ENCODE data around the gene CAV1.

CAV1 gene

DNA sequence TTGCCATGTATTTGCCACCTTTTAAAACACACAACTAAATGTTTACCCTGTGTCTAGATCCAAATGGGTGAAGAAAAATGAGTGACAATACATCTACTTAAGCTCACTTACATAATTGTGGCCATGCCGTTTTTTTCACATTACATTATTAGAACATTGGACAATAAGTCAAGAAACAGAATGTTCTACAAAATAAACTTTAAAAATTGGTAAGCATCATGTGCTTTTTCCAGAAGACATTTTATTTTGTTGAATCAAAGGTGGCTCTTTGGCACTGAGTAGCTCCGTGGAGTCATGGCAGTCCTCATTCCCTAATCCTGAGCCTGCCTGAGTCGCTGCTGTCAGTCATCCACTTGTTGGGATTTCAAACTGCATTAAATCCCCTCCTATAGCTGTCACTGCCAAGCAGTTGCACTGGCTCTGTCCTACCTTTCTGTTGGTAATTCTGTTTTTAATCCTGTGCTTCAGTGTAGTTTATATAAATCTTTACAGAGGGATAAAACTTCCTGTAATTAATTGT is 32.3 kb downstream of the CAV1 start:
- no peak for DNase-seq (ENCODE audit: low read depth in 2 of 2)

DNA sequence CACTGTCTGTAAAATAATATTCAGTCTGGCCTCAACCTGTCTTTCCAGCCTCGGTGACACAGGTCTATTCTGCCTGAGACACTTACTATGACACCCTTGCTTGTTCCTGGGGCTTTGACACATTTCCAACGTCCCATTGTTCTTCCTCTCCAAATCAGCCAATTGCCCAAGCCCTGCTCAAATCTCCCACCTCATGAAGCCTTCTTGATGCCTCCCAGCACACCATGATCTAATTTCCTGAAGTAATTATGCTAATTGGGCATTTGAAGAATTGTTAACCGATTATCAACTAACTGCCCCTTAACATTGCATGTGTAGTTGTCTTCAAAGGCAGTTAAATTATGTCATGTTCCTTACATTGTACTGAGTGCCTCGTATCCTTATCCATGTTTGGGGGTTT is 33.1 kb downstream of the CAV1 start:
- no peak for DNase-seq (ENCODE audit: low read depth in 2 of 2)

DNA sequence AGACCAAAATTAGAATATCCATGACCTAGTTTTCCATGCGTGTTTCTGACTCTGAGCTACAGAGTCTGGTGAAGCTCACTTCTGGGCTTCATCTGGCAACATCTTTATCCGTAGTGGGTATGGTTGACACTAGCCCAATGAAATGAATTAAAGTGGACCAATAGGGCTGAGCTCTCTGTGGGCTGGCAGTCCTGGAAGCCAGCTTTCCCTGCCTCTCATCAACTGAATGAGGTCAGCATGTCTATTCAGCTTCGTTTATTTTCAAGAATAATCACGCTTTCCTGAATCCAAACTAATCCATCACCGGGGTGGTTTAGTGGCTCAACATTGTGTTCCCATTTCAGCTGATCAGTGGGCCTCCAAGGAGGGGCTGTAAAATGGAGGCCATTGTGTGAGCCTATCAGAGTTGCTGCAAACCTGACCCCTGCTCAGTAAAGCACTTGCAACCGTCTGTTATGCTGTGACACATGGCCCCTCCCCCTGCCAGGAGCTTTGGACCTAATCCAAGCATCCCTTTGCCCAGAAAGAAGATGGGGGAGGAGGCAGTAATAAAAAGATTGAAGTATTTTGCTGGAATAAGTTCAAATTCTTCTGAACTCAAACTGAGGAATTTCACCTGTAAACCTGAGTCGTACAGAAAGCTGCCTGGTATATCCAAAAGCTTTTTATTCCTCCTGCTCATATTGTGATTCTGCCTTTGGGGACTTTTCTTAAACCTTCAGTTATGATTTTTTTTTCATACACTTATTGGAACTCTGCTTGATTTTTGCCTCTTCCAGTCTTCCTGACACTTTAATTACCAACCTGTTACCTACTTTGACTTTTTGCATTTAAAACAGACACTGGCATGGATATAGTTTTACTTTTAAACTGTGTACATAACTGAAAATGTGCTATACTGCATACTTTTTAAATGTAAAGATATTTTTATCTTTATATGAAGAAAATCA is 35.5 kb downstream of the CAV1 start:
- no peak for DNase-seq (ENCODE audit: low read depth in 2 of 2)

DNA sequence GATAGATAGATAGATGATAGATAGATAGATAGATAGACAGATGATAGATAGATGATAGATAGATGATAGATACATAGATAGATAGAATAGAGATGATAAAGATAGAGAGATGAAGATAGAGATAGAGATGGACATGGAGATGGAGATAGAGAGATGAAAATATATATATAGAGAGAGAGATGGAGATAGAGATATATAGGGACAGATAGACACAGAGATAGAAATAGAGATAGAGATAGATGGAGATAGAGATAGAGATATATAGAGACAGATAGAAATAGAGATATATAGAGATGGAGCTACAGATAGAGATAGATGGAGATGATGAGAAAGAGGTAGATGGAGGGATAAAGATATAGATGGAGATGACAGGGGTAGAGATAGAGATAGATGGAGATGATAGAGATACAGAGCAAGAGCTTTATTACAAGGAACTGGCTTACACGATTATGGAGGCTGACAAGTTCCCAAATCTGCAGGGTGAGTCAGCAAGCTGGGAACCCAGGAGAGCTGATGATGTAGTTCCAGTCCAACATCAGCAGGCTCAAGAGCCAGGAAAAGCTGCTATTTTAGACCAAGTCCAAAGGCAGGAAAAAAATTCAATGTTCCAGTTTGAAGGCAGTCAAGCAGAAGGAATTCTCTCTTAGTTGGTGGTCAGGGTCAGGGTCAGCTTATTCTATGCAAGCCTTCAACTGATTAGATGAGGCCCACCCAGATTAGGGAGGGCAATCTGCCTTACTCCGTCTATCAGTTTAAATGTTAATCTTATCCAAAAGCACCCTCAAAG is 37.1 kb downstream of the CAV1 start:
- DNase-seq (ENCODE audit: low read depth in 2 of 2) = no peak

DNA sequence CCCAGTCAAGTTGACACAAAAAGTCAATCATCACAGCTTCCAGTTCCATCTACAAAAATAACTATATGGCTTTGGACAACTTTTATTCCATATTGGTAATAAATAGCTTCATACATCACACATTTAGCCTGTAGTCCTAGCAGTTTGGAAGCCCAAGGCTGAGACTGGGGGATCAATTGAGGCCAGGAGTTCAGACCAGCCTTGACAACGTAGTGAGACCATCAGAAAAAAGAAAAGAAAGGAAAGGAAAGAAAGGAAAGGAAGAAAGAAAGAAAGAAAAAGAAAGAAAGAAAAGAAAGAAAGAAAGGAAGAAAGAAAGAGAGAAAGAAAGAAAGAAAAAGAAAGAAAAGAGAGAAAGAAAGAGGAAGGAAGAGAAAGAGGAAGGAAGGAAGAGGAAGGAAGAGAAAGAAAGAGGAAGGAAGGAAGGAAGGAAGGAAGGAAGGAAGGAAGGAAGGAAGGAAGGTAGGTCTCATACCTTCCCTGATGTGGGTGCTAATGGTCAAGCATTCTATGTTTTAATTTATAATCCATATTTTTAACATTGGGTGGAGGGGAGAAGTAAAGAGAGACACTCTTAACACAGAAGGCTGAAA is 37.8 kb downstream of the CAV1 start:
- no peak for DNase-seq (ENCODE audit: low read depth in 2 of 2)

DNA sequence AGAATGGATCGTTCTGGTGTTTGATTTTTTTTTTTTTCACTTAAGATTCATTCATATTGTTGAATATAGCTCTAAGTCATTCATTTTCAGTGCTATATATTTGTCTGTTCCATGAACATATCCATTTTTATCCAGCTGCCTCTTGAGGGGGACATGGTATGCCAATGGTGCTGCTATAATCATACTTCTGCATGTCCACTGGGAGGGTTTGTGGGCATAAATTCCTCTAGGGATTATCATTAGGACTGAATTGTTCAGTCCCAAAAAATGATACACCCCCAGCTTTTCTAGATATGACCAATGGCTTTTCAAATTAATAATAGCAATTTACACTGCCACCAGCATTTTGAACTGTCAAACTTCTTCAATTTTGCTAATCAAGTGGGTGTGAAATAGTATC is 41.1 kb downstream of the CAV1 start:
- DNase-seq (ENCODE audit: low read depth in 2 of 2) = no peak

DNA sequence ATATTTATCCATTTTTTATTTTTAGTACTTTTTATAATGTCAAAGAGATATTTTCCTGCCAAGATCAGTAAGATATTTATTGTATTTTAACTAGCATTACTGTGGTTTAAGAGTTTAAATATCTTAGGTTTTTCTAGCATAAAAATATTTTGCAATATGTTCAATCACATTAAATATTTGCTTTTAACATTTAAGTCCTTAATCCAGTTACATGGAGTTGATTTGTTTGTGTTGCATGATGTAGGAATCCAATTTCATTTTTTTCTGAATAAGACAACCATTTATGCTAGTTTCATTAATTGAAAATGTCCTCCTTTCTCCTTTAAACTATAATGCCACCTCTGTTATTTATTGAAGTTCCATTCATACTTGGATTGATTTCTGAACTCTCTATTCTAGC is 41.8 kb downstream of the CAV1 start:
- no peak for DNase-seq (ENCODE audit: low read depth in 2 of 2)

DNA sequence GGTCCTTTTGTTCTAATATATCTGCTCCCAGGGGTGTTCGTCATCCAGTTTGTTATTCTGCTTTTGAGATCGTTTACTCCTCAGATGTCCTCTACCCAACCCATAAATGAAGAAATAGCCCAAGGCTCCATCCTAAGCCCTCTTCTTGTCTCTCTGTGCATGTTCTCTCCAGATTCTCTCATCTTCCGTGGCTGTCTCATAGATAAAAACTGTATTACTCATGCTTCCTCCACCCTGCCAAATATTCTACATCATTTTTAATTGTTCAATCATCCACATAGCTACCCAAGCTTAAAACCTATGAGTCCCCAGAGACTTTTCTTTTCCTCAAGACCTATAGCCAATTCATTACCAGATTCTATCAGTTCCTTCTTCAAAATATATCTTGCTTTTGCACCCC is 44.9 kb downstream of the CAV1 start:
- no peak for DNase-seq (ENCODE audit: low read depth in 2 of 2)

DNA sequence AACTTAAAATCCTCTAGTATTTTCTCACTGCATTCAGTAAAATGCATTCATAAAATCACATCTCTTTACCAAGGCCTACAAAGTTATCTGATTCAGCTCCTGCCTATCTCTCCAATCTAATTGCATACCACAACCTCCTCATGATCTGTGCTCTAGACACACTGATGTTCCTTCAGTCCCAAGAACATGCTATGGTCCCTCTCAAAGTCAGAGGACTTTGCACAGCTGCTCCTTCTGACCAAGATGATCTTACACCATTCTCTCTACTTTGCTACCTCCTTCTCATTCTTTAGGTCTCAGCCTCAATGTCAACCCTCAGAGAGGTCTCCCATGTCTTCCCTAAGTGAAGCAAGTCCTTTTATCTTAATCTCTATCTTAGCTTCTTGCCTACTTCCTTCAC is 45.5 kb downstream of the CAV1 start:
- no peak for DNase-seq (ENCODE audit: low read depth in 2 of 2)

DNA sequence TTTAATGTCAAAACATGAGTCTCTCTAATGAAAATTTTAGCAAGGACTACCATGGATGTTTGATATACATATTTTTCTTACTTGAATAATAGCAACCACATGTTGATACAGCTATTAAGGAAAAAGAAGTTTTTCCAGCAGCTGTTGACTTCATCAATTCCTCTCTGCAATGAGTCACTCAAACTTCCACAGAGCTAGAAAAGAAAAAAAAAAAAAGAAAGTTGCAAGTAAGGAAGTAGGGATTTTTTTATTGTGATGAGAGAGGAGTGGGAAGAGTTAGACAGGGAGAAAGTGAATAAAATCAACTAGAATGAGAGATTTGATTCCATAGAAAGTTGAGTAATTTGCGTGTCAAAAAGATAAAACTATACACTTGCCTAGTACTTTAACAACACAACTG is 46.2 kb downstream of the CAV1 start:
- DNase-seq (ENCODE audit: low read depth in 2 of 2) = no peak

DNA sequence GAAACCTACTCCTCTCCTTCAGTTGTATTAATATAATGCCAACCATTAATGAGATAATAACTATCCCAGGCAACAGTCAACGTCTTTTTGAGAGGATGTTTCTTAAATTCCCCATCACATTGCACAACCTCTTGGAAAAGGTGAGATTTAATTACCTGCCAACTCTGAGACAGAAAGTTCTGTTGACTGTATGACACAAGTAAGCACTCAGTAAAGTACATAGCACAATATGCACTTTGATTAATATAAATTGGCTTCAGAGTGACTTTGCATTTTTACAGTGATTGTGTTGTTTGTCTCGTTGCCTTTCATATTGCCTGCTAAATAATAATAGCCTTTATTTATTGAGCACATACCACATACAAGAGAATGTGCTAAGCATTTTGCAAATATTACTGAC is 46.7 kb downstream of the CAV1 start:
- no peak for DNase-seq (ENCODE audit: low read depth in 2 of 2)

DNA sequence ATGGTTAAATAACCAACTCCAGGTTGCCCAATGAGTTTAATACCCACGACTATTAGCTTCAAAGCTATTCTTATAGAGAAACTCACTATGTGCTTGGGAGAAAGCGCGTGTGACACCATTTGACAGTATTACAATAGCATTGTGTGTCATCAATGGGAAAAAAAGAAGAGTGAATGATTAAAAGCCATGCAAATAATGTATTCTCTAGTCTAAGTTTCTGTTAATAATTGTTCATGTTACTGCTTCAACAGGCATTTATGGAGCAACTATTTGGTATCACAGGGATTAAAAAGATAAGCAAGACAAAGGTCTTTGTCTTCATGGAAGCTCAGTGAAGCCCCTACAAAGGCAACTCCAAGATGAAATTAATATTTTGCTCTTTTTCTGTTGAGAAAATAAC is 47.2 kb downstream of the CAV1 start:
- no peak for DNase-seq (ENCODE audit: low read depth in 2 of 2)

DNA sequence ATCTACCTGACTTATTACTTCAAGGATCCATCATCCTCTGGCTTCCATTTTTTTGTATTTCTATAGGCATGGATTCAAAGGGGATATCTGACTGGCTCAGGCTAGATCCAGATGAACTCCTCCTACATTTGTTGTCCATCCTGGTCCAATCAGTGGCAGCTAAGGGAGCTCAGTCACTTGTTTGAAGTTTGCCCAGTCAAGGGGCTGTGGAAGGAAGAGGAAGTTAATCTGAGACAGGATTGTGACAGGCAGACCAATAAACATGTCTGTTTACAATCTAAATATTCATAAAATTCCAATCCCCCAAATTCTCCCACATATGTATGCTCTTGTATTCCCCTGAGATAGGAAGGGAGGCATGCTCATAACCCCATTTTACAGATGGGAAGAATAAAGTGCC is 48.7 kb downstream of the CAV1 start:
- DNase-seq (ENCODE audit: low read depth in 2 of 2) = no peak

DNA sequence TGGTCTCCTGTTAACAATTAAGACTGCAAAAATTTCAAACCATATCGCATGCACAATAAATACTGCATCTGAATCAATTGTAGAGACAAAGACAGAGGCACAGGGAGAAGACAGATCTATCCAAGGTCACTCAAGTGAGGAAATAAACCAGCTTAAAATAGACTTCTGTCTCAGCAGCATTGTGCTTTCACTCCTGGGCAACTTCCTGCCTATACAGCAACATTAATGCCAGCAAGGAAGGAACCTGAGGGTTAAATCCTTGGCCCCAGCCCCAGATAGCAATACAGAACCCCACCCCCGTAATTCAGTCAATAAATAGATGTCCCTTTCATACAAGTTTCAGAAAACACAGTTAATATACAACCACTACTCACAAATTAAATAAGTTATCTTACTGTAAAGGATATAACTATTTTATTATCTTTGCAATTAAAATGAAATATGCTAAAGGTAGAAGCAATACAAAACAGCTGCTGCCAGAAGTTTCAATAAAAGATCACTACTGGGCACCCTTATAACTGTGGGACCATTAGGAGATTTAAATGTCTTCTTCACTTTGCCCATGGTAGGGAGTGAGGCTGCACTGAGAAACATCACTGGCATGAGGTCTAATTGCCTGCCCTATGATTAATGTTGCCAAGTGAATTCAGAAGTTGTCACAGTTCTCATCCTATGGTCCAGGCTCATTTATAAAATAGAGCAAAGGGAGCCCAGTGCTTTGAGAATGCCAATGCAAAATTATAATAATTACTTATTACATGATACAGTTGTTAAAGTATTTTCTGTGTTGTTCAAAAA is 49.4 kb downstream of the CAV1 start:
- DNase-seq (ENCODE audit: low read depth in 2 of 2) = no peak

DNA sequence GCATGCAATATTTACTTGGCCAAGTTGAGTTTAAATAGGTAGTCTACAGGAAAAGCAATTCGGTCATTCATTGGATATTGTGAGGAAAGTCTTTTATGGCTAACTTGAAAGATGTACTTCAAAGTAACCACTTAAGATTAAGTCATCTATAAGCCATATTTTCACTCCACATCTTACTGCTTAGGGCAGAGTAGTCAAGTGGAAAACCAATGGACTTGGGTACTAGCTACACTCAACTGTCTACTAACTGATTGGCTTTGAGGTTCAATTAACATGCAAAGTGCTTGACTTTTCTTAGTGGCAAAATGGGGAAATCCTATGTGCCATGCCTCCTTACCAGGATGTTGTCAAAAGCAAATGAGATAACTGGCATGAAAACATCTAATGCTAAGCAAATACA is 51.0 kb downstream of the CAV1 start:
- DNase-seq (ENCODE audit: low read depth in 2 of 2) = no peak

DNA sequence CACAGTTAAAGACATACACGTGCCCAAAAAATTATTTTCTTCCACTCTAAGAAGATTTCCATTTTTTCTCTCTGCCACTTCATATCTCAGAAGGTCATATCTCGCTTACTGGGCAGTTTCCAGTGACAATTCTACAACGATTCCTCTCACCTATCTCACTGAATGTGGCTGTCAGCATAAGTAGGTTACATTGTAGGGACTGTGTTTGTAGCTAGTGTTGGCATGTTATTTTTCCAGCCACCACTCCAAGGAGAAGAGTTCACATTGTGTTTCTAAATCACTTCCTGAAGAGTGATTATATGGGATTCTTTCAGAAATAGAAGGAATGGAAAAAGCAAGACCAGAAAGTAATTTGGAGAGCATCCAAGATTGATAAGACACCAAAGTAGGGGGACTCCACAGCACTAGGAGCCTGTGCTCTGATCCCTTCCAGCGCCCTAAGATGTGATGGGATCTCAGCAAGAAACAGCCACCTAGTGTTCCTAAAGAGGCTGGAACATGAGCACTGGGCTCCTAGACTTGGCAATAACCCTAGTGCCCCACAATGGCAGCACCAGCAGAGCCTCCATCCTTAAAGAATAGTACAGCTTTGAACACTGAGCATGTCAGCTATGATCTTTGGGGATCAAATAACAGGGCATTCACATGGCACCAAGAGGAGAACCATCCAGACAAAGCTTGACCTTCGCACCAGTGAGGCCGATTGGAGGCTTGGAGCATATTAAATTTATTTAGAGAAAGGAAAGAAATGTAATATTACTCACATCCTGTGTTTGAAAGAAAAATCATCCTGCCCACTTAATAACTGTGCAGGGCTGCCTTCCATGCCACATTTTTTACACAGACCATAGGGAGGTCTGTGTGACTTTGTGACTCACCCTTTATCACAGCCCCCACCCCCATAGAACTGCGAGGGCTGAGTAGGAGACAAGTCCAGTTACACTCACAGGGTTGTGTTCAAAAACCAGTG is 51.8 kb downstream of the CAV1 start:
- no peak for DNase-seq (ENCODE audit: low read depth in 2 of 2)

DNA sequence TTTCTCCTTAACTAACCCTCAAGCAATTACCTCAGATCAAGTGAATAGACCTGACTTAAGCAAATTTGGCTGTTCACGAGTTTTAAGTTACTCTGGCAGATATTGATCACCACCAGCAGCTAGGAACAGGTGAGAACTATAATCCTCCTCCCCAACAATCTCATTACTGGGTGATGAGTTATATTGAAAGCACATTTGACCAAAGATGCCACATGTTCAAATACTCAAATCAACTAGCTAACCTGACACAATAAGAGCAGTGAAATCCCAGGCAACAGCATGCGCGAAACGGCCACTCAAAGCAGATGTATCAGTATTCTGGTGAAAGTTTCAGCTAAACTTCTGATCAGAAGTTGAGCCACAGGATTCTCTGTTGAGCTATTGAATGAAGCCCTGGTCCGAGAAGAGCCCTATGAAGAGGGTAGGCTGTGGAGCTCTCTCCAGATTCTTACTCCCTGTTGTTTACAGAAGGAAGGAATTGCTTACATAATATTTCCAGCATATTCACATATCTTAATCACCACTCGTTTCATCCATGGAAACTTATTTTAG is 52.6 kb downstream of the CAV1 start:
- DNase-seq (ENCODE audit: low read depth in 2 of 2) = no peak

DNA sequence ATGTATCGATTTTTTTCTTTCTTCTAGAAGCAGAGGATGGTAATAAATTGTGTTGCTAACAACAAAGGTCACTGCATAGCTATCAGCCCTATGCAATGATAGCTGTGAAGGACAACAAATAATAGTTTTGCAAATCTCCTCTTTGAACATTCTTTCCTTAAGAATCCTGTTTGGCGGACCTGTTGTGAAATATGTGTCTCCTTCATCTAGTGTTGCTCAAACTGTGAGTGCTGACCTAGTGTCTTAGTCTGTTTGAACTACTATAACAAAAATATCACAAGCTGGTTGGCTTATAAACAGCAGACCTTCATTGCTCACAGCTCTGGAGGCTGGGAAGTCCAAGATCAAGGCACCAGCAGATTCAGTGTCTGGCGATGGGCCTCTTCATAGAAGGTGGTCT is 53.7 kb downstream of the CAV1 start:
- DNase-seq (ENCODE audit: low read depth in 2 of 2) = no peak

DNA sequence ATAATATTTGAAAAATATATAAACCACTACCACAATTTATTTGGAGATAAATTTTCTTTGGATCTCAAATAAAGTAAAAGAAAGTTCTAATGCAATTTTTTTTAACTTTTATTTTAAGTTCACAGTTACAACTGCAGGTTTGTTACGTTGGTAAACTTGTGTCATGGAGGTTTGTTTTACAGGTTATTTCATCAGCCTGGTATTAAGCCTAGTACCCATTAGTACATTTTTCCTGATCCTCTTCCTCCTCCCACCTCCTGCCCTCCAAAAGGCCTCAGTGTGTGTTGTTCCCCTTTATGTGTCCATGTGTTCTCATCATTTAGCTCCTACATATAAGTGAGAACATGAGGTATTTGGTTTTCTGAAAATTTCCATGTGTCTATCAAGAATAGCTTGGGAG is 54.5 kb downstream of the CAV1 start:
- no peak for DNase-seq (ENCODE audit: low read depth in 2 of 2)

DNA sequence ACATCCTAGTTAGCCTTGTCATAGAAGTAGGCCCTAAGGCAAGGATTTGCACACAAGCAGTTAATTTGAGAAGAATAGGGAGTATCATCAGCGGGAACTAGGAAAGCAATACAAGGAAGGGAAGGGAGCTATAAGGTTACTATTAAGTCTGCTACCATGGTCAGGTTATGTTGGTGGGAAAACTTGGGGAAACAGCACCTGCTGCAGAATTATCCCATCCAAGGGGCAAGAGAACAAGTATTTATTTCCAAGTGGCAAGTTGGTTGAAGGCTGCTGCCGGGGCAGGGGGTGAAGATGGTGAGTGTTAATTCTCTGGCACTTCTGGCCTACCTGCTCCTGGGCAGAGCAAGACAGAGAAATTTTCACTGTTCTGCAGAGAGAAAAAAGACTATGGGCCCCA is 55.0 kb downstream of the CAV1 start:
- DNase-seq (ENCODE audit: low read depth in 2 of 2) = no peak
